Prostate gland (tissue), 2 donors: Measurements from ENCODE around the gene IL22RA1. TPM values are rescaled to one million over a fixed set of nuclear protein-coding genes. Genes with fewer than 3 reads are reported as not detected.

Experiments used
- DNase-seq: peaks from one replicate; pipeline ENCODE4 v3.0.0-alpha.2; 2019; ENCODE audit warnings: low spot score
- H3K27ac ChIP-seq, 2 donors: fragments of 200-600 bp; sonication (generic); 2 replicates each; pipeline ENCODE4 v1.5.1; 2017 to 2019
- H3K27me3 ChIP-seq: fragments of 200-600 bp; sonication (generic); replicated peaks from 2 replicates; pipeline ENCODE4 v1.5.1; 2019; ENCODE audit not compliant: insufficient read depth
- H3K36me3 ChIP-seq, 2 donors: fragments of 200-600 bp; sonication (generic); 1 replicate in 1 of 2; 2 replicates in 1 of 2; pipeline versions ENCODE4 v1.5.1 to v1.8.1; 2017 to 2019
- H3K4me1 ChIP-seq: fragments of 200-600 bp; sonication (generic); replicated peaks from 2 replicates; pipeline ENCODE4 v1.5.1; 2019
- H3K4me3 ChIP-seq, 2 donors: fragments of 200-600 bp; sonication (generic); 2 replicates each; pipeline ENCODE4 v1.5.1; 2017 to 2019
- H3K9me3 ChIP-seq: fragments of 200-600 bp; sonication (generic); 2 replicates; pipeline ENCODE4 v1.5.1; 2017
- CTCF ChIP-seq, 4 experiments: fragments of 200-600 bp in 2 of 4; fragments of 450-650 bp in 2 of 4; sonication (generic) in 2 of 4; IDR thresholded peaks; 1 replicate in 3 of 4; 2 replicates in 1 of 4; pipeline ENCODE4 v1.5.1; 2016 to 2019; ENCODE audit warnings: antibody characterized with exemption in 4 of 4, mild to moderate bottlenecking in 2 of 4, moderate library complexity in 2 of 4
- POLR2A ChIP-seq: fragments of 450-650 bp; IDR thresholded peaks from one replicate; pipeline ENCODE4 v1.6.1; 2016; ENCODE audit warnings: antibody characterized with exemption, mild to moderate bottlenecking
- POLR2AphosphoS5 ChIP-seq: sonication (generic); formaldehyde crosslinking; IDR thresholded peaks from one replicate; pipeline ENCODE4 v1.6.1; 2017; ENCODE audit warnings: antibody characterized with exemption
- WGBS: methylation state at CpG from one replicate; pipeline ENCODE4 v1.1.5; 2018; 5-methylcytosine and 5-hydroxymethylcytosine counted together
- intact Hi-C: fragments of 100-400 bp; cut with DNase I; formaldehyde crosslinking; loops from one replicate; pipeline ENCODE4 v1.14.2; 2022
- total RNA-seq, 2 donors: library from RNA; depleted of rRNA; stranded (reverse); fragments of >200 nt; gene quantifications; one replicate each; pipeline ENCODE4 v1.1.0, GENCODE V29; 2016

IL22RA1 gene
- total RNA-seq, 2 donors from 2014 or later: 0.82 to 1.0 TPM

- TF ChIP-seq CTCF (IDR thresholded peaks at IDR 0.05) (no peak), POLR2A (no peak), POLR2AphosphoS5 (peak; percentile 72)
- Histone ChIP-seq H3K4me1 (peaks cover 12% of the 10 kb centered on the region), H3K27ac (peak overlapping the region; percentile 8 to 26), H3K9me3 (no peaks in the 10 kb centered on the region), H3K36me3 (no peaks in the 10 kb centered on the region), H3K27me3 (no peaks in the 10 kb centered on the region), H3K4me3 (no peak overlapping the region)
- WGBS: 28% methylated on average over 17 of the region's 17 CpGs
- intact Hi-C loops: no loop called here
- DNase-seq: peak; percentile 66
Measured at GRCh38 chr1:24119859-24120756, 22.8 kb downstream of the IL22RA1 start.

GRCh38 chr1:24119489-24119858 is 23.5 kb downstream of the IL22RA1 start:
- no peak for DNase-seq
- H3K36me3 ChIP-seq: no peaks in the 10 kb centered on the region
- no peak overlapping the region for H3K4me3 ChIP-seq
- H3K9me3 ChIP-seq: no peaks in the 10 kb centered on the region
- 71% methylated on average over 5 of the region's 5 CpGs for WGBS
- intact Hi-C loops: no loop called here
- no peak for TF ChIP-seq CTCF (IDR thresholded peaks at IDR 0.05)
- no peak for TF ChIP-seq POLR2A
- TF ChIP-seq POLR2AphosphoS5: no peak
- no peaks in the 10 kb centered on the region for H3K27me3 ChIP-seq
- peak overlapping the region; percentile 8 to 26 for H3K27ac ChIP-seq
- H3K4me1 ChIP-seq: peaks cover 12% of the 10 kb centered on the region

GRCh38 chr1:24118410-24119242 is 24.3 kb downstream of the IL22RA1 start:
- Histone ChIP-seq H3K36me3 (no peaks in the 10 kb centered on the region), H3K27ac (no peak overlapping the region), H3K9me3 (no peaks in the 10 kb centered on the region), H3K4me1 (peaks cover 12% of the 10 kb centered on the region), H3K27me3 (no peaks in the 10 kb centered on the region), H3K4me3 (no peak overlapping the region)
- TF ChIP-seq POLR2AphosphoS5 (no peak), POLR2A (no peak), CTCF (IDR thresholded peaks at IDR 0.05) (no peak)
- 66% methylated on average over 8 of the region's 8 CpGs for WGBS
- intact Hi-C loops: no loop called here
- no peak for DNase-seq

GRCh38 chr1:24117722-24118409 is 25.1 kb downstream of the IL22RA1 start:
- H3K27me3 ChIP-seq: no peaks in the 10 kb centered on the region
- peaks cover 12% of the 10 kb centered on the region for H3K4me1 ChIP-seq
- no peak overlapping the region for H3K4me3 ChIP-seq
- H3K9me3 ChIP-seq: no peaks in the 10 kb centered on the region
- intact Hi-C loops: no loop called here
- no peak for DNase-seq
- TF ChIP-seq POLR2A (no peak), POLR2AphosphoS5 (no peak), CTCF (IDR thresholded peaks at IDR 0.05) (no peak)
- H3K27ac ChIP-seq: no peak overlapping the region
- 81% methylated on average over 14 of the region's 14 CpGs for WGBS
- no peaks in the 10 kb centered on the region for H3K36me3 ChIP-seq
